Stimulated activated CD8-positive, alpha-beta memory T cell treated with anti-CD3 and anti-CD28 coated beads, Interleukin-7, amount 100 ng/mL, for 1 hour (primary cell): ENCODE results near the gene DHRS11.

Experiments
- DNase-seq, 2 donors: peaks; one replicate each; pipeline ENCODE4 v3.0.0-alpha.2; 2020; ENCODE audit warnings: low read depth in 2 of 2

DHRS11 gene, protein sequence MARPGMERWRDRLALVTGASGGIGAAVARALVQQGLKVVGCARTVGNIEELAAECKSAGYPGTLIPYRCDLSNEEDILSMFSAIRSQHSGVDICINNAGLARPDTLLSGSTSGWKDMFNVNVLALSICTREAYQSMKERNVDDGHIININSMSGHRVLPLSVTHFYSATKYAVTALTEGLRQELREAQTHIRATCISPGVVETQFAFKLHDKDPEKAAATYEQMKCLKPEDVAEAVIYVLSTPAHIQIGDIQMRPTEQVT

GRCh38 chr17:36591434-36592315 lies at the start of gene DHRS11:
Gene DHRS11, plus strand, starts transcription at chr17:36591879. Its CDS starts 131 bp downstream, at chr17:36592010.
- peak; percentile 61 to 62 for DNase-seq

DNA sequence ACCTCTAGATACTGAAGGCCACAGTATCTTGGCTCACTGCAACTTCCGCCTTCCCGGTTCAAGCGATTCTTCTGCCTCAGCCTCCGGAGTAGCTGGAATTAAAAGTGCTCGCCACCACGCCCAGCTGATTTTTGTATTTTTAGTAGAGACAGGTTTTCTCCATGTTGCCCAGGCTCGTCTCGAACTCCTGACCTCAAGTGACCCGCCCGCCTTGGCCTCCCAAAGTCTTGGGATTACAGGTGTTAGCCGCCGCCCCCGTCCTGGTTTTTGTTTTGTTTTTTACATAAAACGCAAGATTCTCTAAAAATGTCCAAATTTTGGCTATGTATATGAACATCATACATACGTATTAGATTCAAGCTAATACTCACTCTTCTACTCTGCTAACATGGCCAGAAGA lies 48.9 kb upstream of the DHRS11 start:
- DNase-seq = no peak

GRCh38 chr17:36544044-36544306 lies 47.7 kb upstream of the DHRS11 start:
- no peak for DNase-seq

DNA sequence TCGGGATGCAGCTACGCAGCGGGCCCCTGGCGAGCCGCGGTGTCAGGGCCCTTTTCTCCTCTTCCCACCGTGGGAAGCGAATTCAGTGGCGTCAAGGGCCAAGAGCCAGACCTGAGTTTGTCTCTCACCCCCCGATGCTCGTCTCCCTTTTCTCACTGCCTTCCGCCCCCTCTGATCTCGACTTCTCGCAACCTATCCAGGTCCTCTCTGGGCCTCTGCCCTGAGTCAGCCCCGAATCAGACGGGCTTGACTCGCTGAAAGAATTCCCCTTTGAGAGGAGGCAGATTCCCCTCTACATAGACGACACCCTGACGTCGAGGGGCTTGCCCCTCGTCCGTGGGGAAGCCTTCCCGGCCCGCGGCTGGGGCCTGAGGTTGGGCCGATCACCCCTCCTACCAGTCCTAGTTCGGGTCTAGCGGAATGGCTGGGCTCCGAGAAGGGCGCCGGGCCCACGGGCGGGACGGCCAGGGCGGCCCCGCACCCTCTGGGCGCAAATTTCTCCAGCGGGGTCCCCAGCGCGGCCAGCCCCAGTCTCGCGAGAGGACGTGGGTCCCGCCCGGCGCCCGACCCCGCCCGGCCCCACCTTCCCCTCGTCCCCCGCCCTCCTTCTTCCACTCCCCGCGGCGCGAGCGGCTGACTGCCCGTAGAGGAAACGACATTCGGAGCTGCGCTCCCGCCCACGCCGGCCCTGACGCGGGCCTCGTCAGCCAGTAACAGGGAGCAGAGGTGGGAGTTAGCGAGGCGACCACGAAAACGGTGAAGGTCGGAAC lies 47.2 kb upstream of the DHRS11 start, which contains the start of gene GGNBP2:
Gene GGNBP2 (plus strand): TSS at position 613 of the 770 bp plus-strand sequence. CDS start 806 bp downstream, outside the sequence.
- DNase-seq = peak; percentile 77 to 81

DNA sequence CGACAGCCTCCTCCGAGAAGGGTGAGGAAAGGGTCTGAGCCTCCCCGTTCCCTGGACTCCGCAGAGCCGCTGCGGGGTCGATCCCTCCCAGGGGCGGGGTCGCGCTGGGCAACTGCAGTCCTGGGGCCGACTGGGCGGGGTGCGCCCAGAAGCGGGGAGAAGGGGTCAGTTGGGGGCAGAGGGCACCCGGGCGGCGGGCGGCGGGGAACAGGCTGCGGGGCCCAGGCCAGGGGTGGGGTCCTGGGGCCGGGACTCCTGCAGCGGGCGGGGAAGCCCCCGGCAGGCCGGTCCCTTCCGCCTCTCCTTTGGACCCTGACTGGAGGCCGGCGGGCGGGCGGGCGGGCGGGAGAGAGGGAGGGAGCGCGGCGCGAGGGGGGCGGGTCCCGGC lies 46.6 kb upstream of the DHRS11 start:
- DNase-seq = no peak

DNA sequence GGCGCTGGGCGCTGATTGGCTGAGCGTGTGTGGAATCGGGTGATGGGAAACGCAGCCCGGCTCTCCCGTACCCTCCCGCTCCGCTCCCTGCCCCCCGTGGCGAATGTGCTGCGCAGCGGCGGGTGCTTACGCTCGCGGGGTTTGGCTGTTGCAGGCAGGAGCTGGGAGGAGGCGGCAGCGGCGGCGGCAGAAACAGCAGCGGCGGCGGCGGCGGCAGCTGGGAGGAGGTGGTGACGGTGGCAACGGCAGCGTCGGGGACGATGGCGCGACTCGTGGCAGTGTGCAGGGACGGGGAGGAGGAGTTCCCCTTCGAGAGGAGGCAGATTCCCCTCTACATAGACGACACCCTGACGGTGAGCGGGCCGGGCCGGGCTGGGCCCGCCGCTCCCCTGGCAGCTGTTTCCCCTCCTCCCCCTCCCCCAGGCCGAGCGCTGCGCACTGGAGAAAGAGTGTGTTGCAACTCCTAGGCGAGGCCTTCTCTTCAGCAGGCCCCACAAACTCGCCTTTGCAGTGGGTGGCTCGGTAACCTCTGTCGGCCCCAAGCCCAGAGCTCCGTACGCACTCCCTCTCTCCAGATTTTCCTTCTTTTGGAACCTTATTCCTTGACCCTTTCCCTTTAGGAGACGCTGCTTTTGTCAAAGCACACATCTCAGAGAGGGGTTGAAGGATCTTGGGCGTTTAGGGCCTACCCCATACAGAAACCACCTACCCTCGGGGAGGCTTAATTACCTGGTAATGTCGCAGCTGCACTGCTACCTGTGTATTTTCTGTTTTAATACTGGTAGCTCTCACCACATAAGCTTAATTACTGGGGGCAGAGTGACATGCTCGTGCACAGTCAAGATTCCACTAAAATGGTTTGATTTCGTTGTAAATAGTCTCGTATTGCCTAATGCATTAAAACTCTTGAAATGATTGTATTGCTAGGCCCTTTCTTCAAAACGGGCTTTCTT lies 45.9 kb upstream of the DHRS11 start:
- DNase-seq = peak; percentile 90 to 92

DNA sequence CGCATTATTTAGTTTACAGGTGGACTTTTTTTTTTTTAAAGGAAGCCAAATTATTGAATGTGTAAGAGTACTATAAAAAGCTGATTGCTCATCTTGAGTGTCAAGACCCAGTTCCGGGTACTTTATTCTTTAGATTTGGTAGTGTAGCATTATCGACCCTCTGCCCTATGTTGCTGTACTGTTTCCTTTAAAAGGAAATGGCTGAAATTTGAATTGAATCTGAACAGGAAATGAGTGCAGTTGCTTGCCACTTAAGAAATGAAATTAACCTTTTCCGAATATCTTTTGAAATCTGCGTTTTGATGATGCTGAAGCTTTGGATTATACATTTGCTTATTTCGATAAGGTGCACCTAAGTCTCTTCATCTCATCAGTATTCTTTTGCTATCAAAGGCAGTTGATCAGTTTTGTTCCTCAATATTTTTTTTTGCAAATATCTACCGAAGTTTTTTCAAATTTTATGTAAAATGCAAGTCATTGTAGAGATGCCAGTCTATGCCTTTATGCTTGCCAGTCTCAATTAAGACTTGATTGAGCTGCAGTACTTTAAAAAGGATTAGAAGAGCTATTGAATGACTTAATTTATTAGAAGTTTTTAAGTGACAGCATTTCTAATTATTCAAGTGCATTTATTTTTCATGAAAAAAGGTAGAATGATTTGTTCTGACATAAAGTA lies 45.1 kb upstream of the DHRS11 start:
- DNase-seq = no peak

GRCh38 chr17:36547776-36548175 lies 43.9 kb upstream of the DHRS11 start:
- no peak for DNase-seq

- no peak for DNase-seq
These were observed 40.9 kb upstream of the DHRS11 start for GRCh38 chr17:36550491-36551417.

GRCh38 chr17:36553459-36553858 lies 38.2 kb upstream of the DHRS11 start:
- DNase-seq = no peak

GRCh38 chr17:36566081-36566480 lies 25.6 kb upstream of the DHRS11 start:
- DNase-seq = no peak

GRCh38 chr17:36575028-36575427 lies 16.7 kb upstream of the DHRS11 start:
- no peak for DNase-seq

DNA sequence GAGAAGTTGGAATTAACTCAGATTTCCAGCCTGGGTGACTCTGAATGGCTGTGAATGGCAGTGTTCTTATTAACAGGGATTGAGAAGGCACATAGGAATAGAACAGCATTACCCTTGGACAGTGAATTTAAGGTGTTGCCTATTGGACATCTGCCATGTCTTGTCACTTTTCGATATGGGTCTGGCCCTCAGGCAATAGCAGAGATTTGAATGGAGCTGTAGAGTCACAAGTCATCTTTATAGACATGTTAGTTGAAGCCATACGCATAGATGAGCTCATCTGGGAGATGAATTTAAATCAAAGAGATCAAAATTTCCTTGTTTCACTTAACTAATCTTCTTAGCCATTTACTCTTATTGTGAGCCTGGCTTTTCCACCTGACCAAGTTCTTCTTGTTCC lies 14.9 kb upstream of the DHRS11 start:
- DNase-seq = no peak

DNA sequence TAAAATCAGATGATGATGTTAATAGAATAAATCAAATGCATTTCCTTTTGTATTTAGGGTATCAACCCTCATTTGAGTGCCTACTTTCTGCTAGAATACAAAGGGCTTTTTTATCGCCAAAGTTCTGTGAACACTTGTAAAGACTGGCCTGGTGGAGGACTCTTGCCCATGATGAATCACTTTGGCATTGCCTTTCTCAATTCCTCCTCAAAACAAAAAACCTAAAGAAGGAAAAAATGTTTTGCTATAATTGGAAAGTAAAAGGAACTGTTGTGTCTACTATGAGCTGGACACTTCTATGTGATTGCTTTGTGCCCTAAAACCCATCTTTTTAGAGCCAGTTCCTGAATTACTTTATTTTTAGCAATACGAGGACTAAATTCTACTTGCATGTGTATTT lies 13.0 kb upstream of the DHRS11 start:
- no peak for DNase-seq

- DNase-seq = no peak
These were observed 7.9 kb upstream of the DHRS11 start for GRCh38 chr17:36583787-36584186.

- no peak for DNase-seq
These were observed 5.5 kb upstream of the DHRS11 start for GRCh38 chr17:36586138-36586537.

- DNase-seq = no peak
These were observed 1.6 kb upstream of the DHRS11 start for GRCh38 chr17:36590082-36590481.

GRCh38 chr17:36592316-36592715 lies 637 bp downstream of the DHRS11 start:
- DNase-seq = no peak

GRCh38 chr17:36592716-36593321 lies 1.1 kb downstream of the DHRS11 start:
- DNase-seq = no peak
